ENCODE results near the gene ALKBH3. TPM values are rescaled to one million over a fixed set of nuclear protein-coding genes. Genes with fewer than 3 reads are reported as not detected.

The ALKBH3 gene
- total RNA-seq, 4 donors from 2014 or later: 17.4 to 38.2 (median 24.6) TPM

GRCh38 chr11:43879789-43880639, 617 bp upstream of the ALKBH3 start:
- H3K9me3 ChIP-seq: no peaks in the 10 kb centered on the region
- no peak for DNase-seq (ENCODE audit: extremely low spot score)
- H3K27me3 ChIP-seq: peaks cover 0 to 25% (median 2%) of the 10 kb centered on the region in 4 donors
- peak overlapping the region; percentile 75 to 97 (median 84) for H3K4me3 ChIP-seq
- intact Hi-C loops (cut with DNase I): no loop called here
- peaks cover 8 to 28% (median 23%) of the 10 kb centered on the region in 4 donors for H3K36me3 ChIP-seq
- peak overlapping the region; percentile 70 to 81 (median 78) for H3K27ac ChIP-seq (replicated peaks in 1 of 4)
- WGBS: 47% methylated on average over 13 of the region's 13 CpGs
- H3K4me1 ChIP-seq: peaks cover 20 to 23% (median 22%) of the 10 kb centered on the region in 4 donors
- TF ChIP-seq CTCF (IDR thresholded peaks at IDR 0.05) (no peak), POLR2AphosphoS5 (IDR thresholded peaks at IDR 0.05) (no peak), EP300 (IDR thresholded peaks at IDR 0.05) (no peak), POLR2A (IDR thresholded peaks at IDR 0.05; ENCODE audit: low read depth) (no peak)

- intact Hi-C loops (cut with DNase I): no loop called here
- peaks cover 46 to 96% (median 75%) of the 10 kb centered on the region in 4 donors for H3K36me3 ChIP-seq
- no peak for DNase-seq (ENCODE audit: extremely low spot score)
- no peaks in the 10 kb centered on the region for H3K9me3 ChIP-seq
- TF ChIP-seq POLR2A (IDR thresholded peaks at IDR 0.05; ENCODE audit: low read depth) (no peak), EP300 (IDR thresholded peaks at IDR 0.05) (no peak), CTCF (IDR thresholded peaks at IDR 0.05) (no peak), POLR2AphosphoS5 (IDR thresholded peaks at IDR 0.05) (no peak)
- H3K27me3 ChIP-seq: no peaks in the 10 kb centered on the region
- H3K27ac ChIP-seq (replicated peaks in 1 of 4): no peak overlapping the region
- H3K4me1 ChIP-seq: no peaks in the 10 kb centered on the region
- 54% methylated on average over 3 of the region's 3 CpGs for WGBS
- no peak overlapping the region for H3K4me3 ChIP-seq
Measured at GRCh38 chr11:43892851-43893250, 12.2 kb downstream of the ALKBH3 start.

- Histone ChIP-seq H3K36me3 (peaks cover 47 to 99% (median 80%) of the 10 kb centered on the region in 4 donors), H3K27ac (replicated peaks in 1 of 4) (no peak overlapping the region), H3K9me3 (no peaks in the 10 kb centered on the region), H3K4me3 (no peak overlapping the region), H3K27me3 (no peaks in the 10 kb centered on the region), H3K4me1 (no peaks in the 10 kb centered on the region)
- TF ChIP-seq CTCF (IDR thresholded peaks at IDR 0.05) (no peak), EP300 (IDR thresholded peaks at IDR 0.05) (no peak), POLR2AphosphoS5 (IDR thresholded peaks at IDR 0.05) (no peak), POLR2A (IDR thresholded peaks at IDR 0.05; ENCODE audit: low read depth) (no peak)
- intact Hi-C loops (cut with DNase I): no loop called here
- no peak for DNase-seq (ENCODE audit: extremely low spot score)
- 92% methylated on average over 2 of the region's 2 CpGs for WGBS
Measured at GRCh38 chr11:43894546-43894945, 13.9 kb downstream of the ALKBH3 start.

- intact Hi-C loops (cut with DNase I): no loop called here
- Histone ChIP-seq H3K36me3 (peaks cover 49 to 91% (median 74%) of the 10 kb centered on the region in 4 donors), H3K27me3 (no peaks in the 10 kb centered on the region), H3K9me3 (no peaks in the 10 kb centered on the region), H3K27ac (replicated peaks in 1 of 4) (no peak overlapping the region), H3K4me3 (no peak overlapping the region), H3K4me1 (no peaks in the 10 kb centered on the region)
- TF ChIP-seq POLR2AphosphoS5 (IDR thresholded peaks at IDR 0.05) (no peak), EP300 (IDR thresholded peaks at IDR 0.05) (no peak), CTCF (IDR thresholded peaks at IDR 0.05) (no peak), POLR2A (IDR thresholded peaks at IDR 0.05; ENCODE audit: low read depth) (no peak)
- 88% methylated on average over 2 of the region's 2 CpGs for WGBS
- DNase-seq (ENCODE audit: extremely low spot score): no peak
Measured at GRCh38 chr11:43895601-43896000, 15.0 kb downstream of the ALKBH3 start.

Data from esophagus muscularis mucosa (tissue), 4 donors.